HepG2 (cell line): ENCODE measurements around the gene PFAS. TPM values are rescaled to one million over a fixed set of nuclear protein-coding genes. Genes with fewer than 3 reads are reported as not detected.

Source experiments
- ATAC-seq: fragments of 200-7000 bp; cut with Tn5 transposase; 3 replicates; pipeline ENCODE4 v1.9.1; 2020; ENCODE audit warnings: mild to moderate bottlenecking, moderate library complexity
- BruUV-seq: library from RNA; stranded (reverse); fragments of 400-500 nt; replicated peaks from 2 replicates; lab custom pipeline; 2021; lab: Mats Ljungman, UMichigan
- CTCF ChIA-PET: fragments of 300-600 bp; formaldehyde crosslinking; extraction: SDS; loops from one replicate; lab custom pipeline; 2021; ENCODE audit warnings: low total read pairs, inconsistent platforms, low intra/inter-chr PET ratio; lab: Yijun Ruan, JAX
- POLR2A ChIA-PET: fragments of 350-600 bp; sonication (Branson Sonifier 250); formaldehyde crosslinking; loops from one replicate; lab custom pipeline; 2020; ENCODE audit warnings: antibody characterized with exemption, inconsistent platforms; lab: Yijun Ruan, JAX
- DNase-seq: peaks from one replicate; pipeline ENCODE4 v3.0.0-alpha.2; 2015; ENCODE audit warnings: low spot score
- FAIRE-seq: peaks from 3 replicates; lab custom pipeline; 2011; peaks lifted over from hg19 to GRCh38; lab: Jason Lieb, UNC
- H2AFZ ChIP-seq: one replicate; pipeline ENCODE4 v1.6.1; 2011; ENCODE audit warnings: low read length, inconsistent platforms
- H3K27ac ChIP-seq: fragments of 300-600 bp; 3 replicates; pipeline ENCODE4 v1.8.0; 2011; ENCODE audit warnings: mixed run types, mild to moderate bottlenecking, mixed read lengths, low read length, inconsistent platforms; ENCODE audit not compliant: insufficient read depth; ENCODE audit errors: extremely low read length
- H3K27me3 ChIP-seq, 2 experiments: fragments of 200-600 bp in 1 of 2; 2 replicates in 1 of 2; 3 replicates in 1 of 2; pipeline versions ENCODE4 v1.6.0 to v1.8.0; 2011; ENCODE audit warnings: low read length in 2 of 2, mild to moderate bottlenecking in 2 of 2, moderate library complexity in 2 of 2, inconsistent platforms in 1 of 2; ENCODE audit not compliant: insufficient read depth in 2 of 2, control insufficient read depth in 1 of 2
- H3K36me3 ChIP-seq, 2 experiments: fragments of 200-600 bp in 1 of 2; replicated peaks in 1 of 2; 2 replicates in 1 of 2; 3 replicates in 1 of 2; pipeline versions ENCODE4 v1.5.1 to v1.8.0; 2011; ENCODE audit warnings: low read length in 2 of 2, inconsistent platforms in 1 of 2; ENCODE audit not compliant: insufficient read depth in 2 of 2, control insufficient read depth in 1 of 2
- H3K4me1 ChIP-seq: 2 replicates; pipeline ENCODE4 v1.5.1; 2012; ENCODE audit warnings: low read length, inconsistent platforms; ENCODE audit not compliant: insufficient read depth
- H3K4me2 ChIP-seq: 2 replicates; pipeline ENCODE4 v1.6.0; 2011; ENCODE audit warnings: low read depth, low read length, inconsistent platforms
- H3K4me3 ChIP-seq, 3 experiments: fragments of 200-600 bp in 1 of 3; sonication (generic), shearing (Covaris generic) in 1 of 3; replicated peaks in 1 of 3; 2 replicates each; pipeline ENCODE4 v1.5.1; 2011 to 2016; ENCODE audit warnings: low read length in 3 of 3, inconsistent platforms in 2 of 3, low read depth in 2 of 3, mild to moderate bottlenecking in 2 of 3, control low read depth in 1 of 3, mixed read lengths in 1 of 3; ENCODE audit not compliant: insufficient read depth in 1 of 3
- H3K79me2 ChIP-seq: one replicate; pipeline ENCODE4 v1.6.1; 2011; ENCODE audit warnings: low read length, inconsistent platforms; ENCODE audit not compliant: insufficient read depth
- H3K9ac ChIP-seq: 2 replicates; pipeline ENCODE4 v1.6.0; 2011; ENCODE audit warnings: mild to moderate bottlenecking, low read depth, low read length, inconsistent platforms; ENCODE audit not compliant: insufficient read depth
- H3K9me3 ChIP-seq: 2 replicates; pipeline ENCODE4 v1.5.1; 2012; ENCODE audit warnings: mild to moderate bottlenecking, low read length
- H4K20me1 ChIP-seq: 2 replicates; pipeline ENCODE4 v1.6.0; 2011; ENCODE audit warnings: inconsistent platforms, mild to moderate bottlenecking, low read length, moderate library complexity; ENCODE audit not compliant: insufficient read depth
- IKZF1 ChIP-seq: fragments of 450-650 bp; IDR thresholded peaks from 2 replicates; pipeline ENCODE4 v1.7.1; 2016
- NCOA2 ChIP-seq: sonication (generic); formaldehyde crosslinking; IDR thresholded peaks from 2 replicates; pipeline ENCODE4 v1.8.0; 2022; ENCODE audit warnings: inconsistent platforms
- NFIC ChIP-seq: IDR thresholded peaks from 2 replicates; pipeline ENCODE4 v1.6.1; 2012; ENCODE audit warnings: mild to moderate bottlenecking, low read length, inconsistent platforms
- PHF5A ChIP-seq: IDR thresholded peaks from one replicate; pipeline ENCODE4 v1.6.1; 2018; ENCODE audit warnings: low read depth, missing genetic modification reagents; ENCODE audit not compliant: unreplicated experiment
- POLR2AphosphoS2 ChIP-seq: IDR thresholded peaks from 2 replicates; pipeline ENCODE4 v1.6.1; 2011; ENCODE audit warnings: low read depth, low read length, improper control_type of control experiment
- SUZ12 ChIP-seq: fragments of 150-350 bp; IDR thresholded peaks from 2 replicates; pipeline ENCODE4 v1.6.1; 2014; ENCODE audit warnings: low read depth, low read length
- TARDBP ChIP-seq: sonication (generic); formaldehyde crosslinking; IDR thresholded peaks from 2 replicates; pipeline ENCODE4 v1.8.0; 2022; ENCODE audit warnings: mild to moderate bottlenecking, missing genetic modification reagents
- ZBTB4 ChIP-seq: sonication (generic); formaldehyde crosslinking; IDR thresholded peaks from 2 replicates; pipeline ENCODE4 v1.4.0; 2020; ENCODE audit warnings: missing genetic modification reagents, mild to moderate bottlenecking, borderline replicate concordance
- ZC3H4 ChIP-seq: sonication (generic); formaldehyde crosslinking; IDR thresholded peaks from 2 replicates; pipeline ENCODE4 v1.4.0; 2020; ENCODE audit warnings: missing genetic modification reagents, borderline replicate concordance
- ZFP36L1 ChIP-seq: sonication (generic); formaldehyde crosslinking; IDR thresholded peaks from 2 replicates; pipeline ENCODE4 v1.8.0; 2022; ENCODE audit warnings: mild to moderate bottlenecking, missing genetic modification reagents, moderate library complexity
- ZHX2 ChIP-seq, 2 experiments: sonication (generic) in 1 of 2; formaldehyde crosslinking in 1 of 2; IDR thresholded peaks; 2 replicates each; pipeline versions ENCODE4 v1.6.1 to v1.9.0; 2014 to 2022; ENCODE audit warnings: antibody characterized with exemption in 1 of 2, borderline replicate concordance in 1 of 2, inconsistent platforms in 1 of 2, low read depth in 1 of 2, missing genetic modification reagents in 1 of 2
- ZNF18 ChIP-seq: sonication (generic); formaldehyde crosslinking; IDR thresholded peaks from 2 replicates; pipeline ENCODE4 v1.8.0; 2022; ENCODE audit warnings: mild to moderate bottlenecking, missing genetic modification reagents; ENCODE audit not compliant: insufficient replicate concordance
- WGBS: methylation state at CpG from one replicate; pipeline ENCODE4 v1.1.6; 2017; ENCODE audit warnings: low lambda C conversion rate; 5-methylcytosine and 5-hydroxymethylcytosine counted together
- in situ Hi-C: cut with HindIII; loops from 2 replicates; pipeline ENCODE4 v1.10.0; 2017; ENCODE audit warnings: low pct_unique_long_range_greater_than_20kb; ENCODE audit not compliant: extremely low pct_ligation_motif_present
- intact Hi-C: fragments of 100-400 bp; cut with micrococcal nuclease; formaldehyde crosslinking; loops from one replicate; pipeline ENCODE4 v1.10.0; 2022; ENCODE audit not compliant: unreplicated experiment
- polyA plus RNA-seq, 8 experiments: library from polyadenylated mRNA; depleted of rRNA in 3 of 8; stranded (reverse) in 7 of 8; unstranded in 1 of 8; fragments of >200 nt; fragmentation: Illumina TruSeq in 4 of 8; extraction: Trizol in 4 of 8; gene quantifications; 2 replicates each; pipeline versions ENCODE4 v1.2.1 to v1.2.3, GENCODE V29; 2011 to 2016; ENCODE audit warnings: low read depth in 4 of 8, missing spikeins in 1 of 8, mixed read lengths in 1 of 8; ENCODE audit not compliant: insufficient read depth in 1 of 8
- total RNA-seq, 5 experiments: library from RNA; depleted of rRNA; stranded (reverse); fragments of >200 nt; fragmentation: Illumina TruSeq; extraction: Trizol; gene quantifications; 2 replicates each; pipeline ENCODE4 v1.2.3, GENCODE V29; 2016; ENCODE audit warnings: low read depth in 1 of 5

PFAS gene
- total and polyA plus RNA-seq, 2 of the 13 experiments (the other 11 are each of a cell fraction or from before 2014, with no cell fraction given): 49.4 to 58.2 TPM

GRCh38 chr17:8235676-8236075 lies 13.4 kb upstream of the PFAS start:
- no peak for FAIRE-seq
- Histone ChIP-seq H3K4me2 (no peak overlapping the region), H4K20me1 (no peaks in the 10 kb centered on the region), H3K4me3 (no peak overlapping the region), H3K9ac (no peak overlapping the region), H3K4me1 (peaks cover 17% of the 10 kb centered on the region; the same call in 1 of the 2 replicates), H3K27ac (no peak overlapping the region), H2AFZ (no peak overlapping the region), H3K36me3 (peaks cover 38 to 87% of the 10 kb centered on the region in 2 experiments), H3K27me3 (no peaks in the 10 kb centered on the region), H3K9me3 (no peaks in the 10 kb centered on the region), H3K79me2 (no peaks in the 10 kb centered on the region)
- ChIA-PET POLR2A (interaction anchor here (0.9 to 1.7 kb wide), 3 partner anchors 10 to 60 kb away, joined by 3 to 4 read pairs (median 3); partner anchors contain the start of gene SLC25A35), CTCF (no interaction called here)
- intact Hi-C loops (no loop called here), in situ Hi-C loops (no loop called here)
- no peak for ATAC-seq
- 99% methylated on average over 7 of the region's 7 CpGs for WGBS
- no peak for DNase-seq
- no TSS peak for BruUV-seq
- TF ChIP-seq IKZF1 (no peak), PHF5A (no peak), NFIC (no peak), TARDBP (CRISPR knock-in tag) (no peak), SUZ12 (no peak), POLR2AphosphoS2 (no peak), ZNF18 (CRISPR knock-in tag) (no peak), NCOA2 (CRISPR knock-in tag) (no peak), ZBTB4 (CRISPR knock-in tag) (no peak), ZC3H4 (no peak), ZFP36L1 (CRISPR knock-in tag) (no peak), ZHX2 (IDR thresholded peaks at IDR 0.05; ENCODE audit: low read depth) (no peak), ZHX2 (CRISPR knock-in tag; IDR thresholded peaks at IDR 0.05; ENCODE audit: borderline replicate concordance) (no peak)
